Fibroblast of gingiva (primary cell): ENCODE results near the gene TNFSF8.

Source experiments
- DNase-seq: peaks from one replicate; pipeline ENCODE4 v3.0.0-alpha.2; 2011; ENCODE audit warnings: low read depth

The TNFSF8 gene

GRCh38 chr9:114936581-114936980 is 6.2 kb upstream of the TNFSF8 start:
- peak; percentile 33 for DNase-seq

- DNase-seq, result peak; percentile 24
Measured at GRCh38 chr9:114935119-114935518, 4.7 kb upstream of the TNFSF8 start.

- DNase-seq, result no peak
Measured at GRCh38 chr9:114932502-114932901, 2.1 kb upstream of the TNFSF8 start.

GRCh38 chr9:114931407-114931806 is 1.0 kb upstream of the TNFSF8 start:
- DNase-seq, result no peak

- no peak for DNase-seq
Measured at GRCh38 chr9:114929201-114929600, 1.2 kb downstream of the TNFSF8 start.

GRCh38 chr9:114928671-114929070 is 1.7 kb downstream of the TNFSF8 start:
- no peak for DNase-seq

GRCh38 chr9:114928136-114928535 is 2.3 kb downstream of the TNFSF8 start:
- DNase-seq, result no peak

- DNase-seq, result no peak
Measured at GRCh38 chr9:114925672-114926071, 4.7 kb downstream of the TNFSF8 start.

GRCh38 chr9:114925039-114925438 is 5.4 kb downstream of the TNFSF8 start:
- no peak for DNase-seq

GRCh38 chr9:114924327-114924726 is 6.1 kb downstream of the TNFSF8 start:
- no peak for DNase-seq

GRCh38 chr9:114923918-114924317 is 6.5 kb downstream of the TNFSF8 start:
- no peak for DNase-seq

GRCh38 chr9:114921171-114921570 is 9.2 kb downstream of the TNFSF8 start:
- DNase-seq, result no peak

GRCh38 chr9:114919611-114920010 is 10.8 kb downstream of the TNFSF8 start:
- DNase-seq, result no peak

- no peak for DNase-seq
Measured at GRCh38 chr9:114916481-114916880, 13.9 kb downstream of the TNFSF8 start.

GRCh38 chr9:114914139-114914538 is 16.3 kb downstream of the TNFSF8 start:
- DNase-seq, result no peak

GRCh38 chr9:114913656-114914055 is 16.7 kb downstream of the TNFSF8 start:
- DNase-seq, result no peak

GRCh38 chr9:114913217-114913616 is 17.2 kb downstream of the TNFSF8 start:
- no peak for DNase-seq

GRCh38 chr9:114911167-114911821 is 19.1 kb downstream of the TNFSF8 start:
- peak; percentile 33 for DNase-seq

- DNase-seq, result peak; percentile 25
Measured at GRCh38 chr9:114910541-114910940, 19.9 kb downstream of the TNFSF8 start.

GRCh38 chr9:114909661-114910060 is 20.7 kb downstream of the TNFSF8 start:
- no peak for DNase-seq

- DNase-seq, result no peak
Measured at GRCh38 chr9:114908805-114909448, 21.5 kb downstream of the TNFSF8 start.

GRCh38 chr9:114908104-114908622 is 22.2 kb downstream of the TNFSF8 start:
- DNase-seq, result peak; percentile 20

GRCh38 chr9:114906922-114907571 is 23.3 kb downstream of the TNFSF8 start:
- peak; percentile 44 for DNase-seq
